Type B pancreatic cell (in vitro differentiated cells): ENCODE measurements around the gene KSR1. TPM values are rescaled to one million over a fixed set of nuclear protein-coding genes. Genes with fewer than 3 reads are reported as not detected.

ENCODE experiments used
- DNase-seq: peaks from one replicate; pipeline ENCODE4 v3.0.0; 2021; ENCODE audit warnings: mixed read lengths; ENCODE audit not compliant: unreplicated experiment; ENCODE audit errors: extremely low spot score
- H3K27ac Mint-ChIP-seq: 2 replicates; pipeline ENCODE4 v1.8.0; 2021; ENCODE audit warnings: mild to moderate bottlenecking, mixed read lengths
- H3K27me3 Mint-ChIP-seq: 2 replicates; pipeline ENCODE4 v1.8.0; 2021; ENCODE audit warnings: mixed read lengths
- H3K36me3 Mint-ChIP-seq: 2 replicates; pipeline ENCODE4 v1.8.0; 2021; ENCODE audit warnings: mixed read lengths
- H3K4me1 Mint-ChIP-seq: one replicate; pipeline ENCODE4 v1.8.0; 2021; ENCODE audit warnings: mixed read lengths; ENCODE audit not compliant: unreplicated experiment
- H3K4me3 Mint-ChIP-seq: 2 replicates; pipeline ENCODE4 v1.8.0; 2021; ENCODE audit warnings: mild to moderate bottlenecking, mixed read lengths
- H3K9me3 Mint-ChIP-seq: 2 replicates; pipeline ENCODE4 v1.8.0; 2021; ENCODE audit warnings: mixed read lengths
- CTCF ChIP-seq: fragments of 200-600 bp; sonication (generic); conservative IDR thresholded peaks from 2 replicates; pipeline ENCODE4 v1.5.0; 2021; ENCODE audit warnings: antibody characterized with exemption, mild to moderate bottlenecking
- total RNA-seq: library from RNA; stranded (reverse); gene quantifications from 2 replicates; pipeline ENCODE4 v1.2.1, GENCODE V29; 2021; ENCODE audit warnings: low replicate concordance

The KSR1 gene
- total RNA-seq, 1 donor from 2014 or later: 57.8 TPM

GRCh38 chr17:27572665-27573064, 116.4 kb downstream of the KSR1 start:
- no peaks in the 10 kb centered on the region for H3K36me3 Mint-ChIP-seq
- no peaks in the 10 kb centered on the region for H3K9me3 Mint-ChIP-seq
- peaks cover 41% of the 10 kb centered on the region for H3K4me1 Mint-ChIP-seq
- no peaks in the 10 kb centered on the region for H3K27me3 Mint-ChIP-seq
- no peak for DNase-seq
- no peak for TF ChIP-seq CTCF
- H3K4me3 Mint-ChIP-seq: no peak overlapping the region
- peak overlapping the region; percentile 29 for H3K27ac Mint-ChIP-seq

- no peaks in the 10 kb centered on the region for H3K36me3 Mint-ChIP-seq
- H3K4me3 Mint-ChIP-seq: no peak overlapping the region
- peaks cover 48% of the 10 kb centered on the region for H3K4me1 Mint-ChIP-seq
- no peak for TF ChIP-seq CTCF
- H3K27ac Mint-ChIP-seq: peak overlapping the region; percentile 66
- no peak for DNase-seq
- no peaks in the 10 kb centered on the region for H3K9me3 Mint-ChIP-seq
- no peaks in the 10 kb centered on the region for H3K27me3 Mint-ChIP-seq
Measured at GRCh38 chr17:27573548-27573947, 117.3 kb downstream of the KSR1 start.

GRCh38 chr17:27573971-27574525, 117.8 kb downstream of the KSR1 start:
- peak overlapping the region; percentile 66 for H3K27ac Mint-ChIP-seq
- no peak for DNase-seq

GRCh38 chr17:27575096-27575911, 119.1 kb downstream of the KSR1 start:
- Mint-ChIP-seq H3K36me3 (peaks cover 3% of the 10 kb centered on the region), H3K9me3 (no peaks in the 10 kb centered on the region), H3K4me1 (peaks cover 46% of the 10 kb centered on the region), H3K4me3 (no peak overlapping the region), H3K27ac (peak overlapping the region; percentile 88), H3K27me3 (no peaks in the 10 kb centered on the region)
- no peak for DNase-seq
- no peak for TF ChIP-seq CTCF

More at GRCh38 chr17:27573971-27574525, 117.8 kb downstream of the KSR1 start:
- H3K9me3 Mint-ChIP-seq: no peaks in the 10 kb centered on the region
- no peaks in the 10 kb centered on the region for H3K27me3 Mint-ChIP-seq
- no peak for TF ChIP-seq CTCF
- peak overlapping the region; percentile 18 for H3K4me3 Mint-ChIP-seq
- H3K36me3 Mint-ChIP-seq: no peaks in the 10 kb centered on the region
- peaks cover 48% of the 10 kb centered on the region for H3K4me1 Mint-ChIP-seq

GRCh38 chr17:27575912-27576252, 119.6 kb downstream of the KSR1 start:
- TF ChIP-seq CTCF: no peak
- H3K27ac Mint-ChIP-seq: peak overlapping the region; percentile 88
- H3K9me3 Mint-ChIP-seq: no peaks in the 10 kb centered on the region
- H3K36me3 Mint-ChIP-seq: peaks cover 4% of the 10 kb centered on the region
- no peaks in the 10 kb centered on the region for H3K27me3 Mint-ChIP-seq
- DNase-seq: no peak
- no peak overlapping the region for H3K4me3 Mint-ChIP-seq
- peaks cover 41% of the 10 kb centered on the region for H3K4me1 Mint-ChIP-seq
